Testis (tissue), 3 donors: ENCODE results near the gene TMEM161B. TPM values are rescaled to one million over a fixed set of nuclear protein-coding genes. Genes with fewer than 3 reads are reported as not detected.
"Not testable (repeated sequence)": the region's sequence is repeated elsewhere in the genome, so short reads cannot be mapped to it uniquely, and the experiment has no call there.

Source experiments
- DNase-seq: peaks from one replicate; pipeline ENCODE4 v3.0.0-alpha.2; 2019
- H3K27ac ChIP-seq, 2 donors: fragments of 200-600 bp; sonication (generic); one replicate each; pipeline ENCODE4 v1.5.1; 2019
- H3K27me3 ChIP-seq: fragments of 200-600 bp; sonication (generic); one replicate; pipeline ENCODE4 v1.5.1; 2019
- H3K36me3 ChIP-seq: fragments of 200-600 bp; sonication (generic); one replicate; pipeline ENCODE4 v1.5.1; 2017; ENCODE audit warnings: low read depth; ENCODE audit errors: missing control alignments
- H3K4me1 ChIP-seq: fragments of 200-600 bp; sonication (generic); one replicate; pipeline ENCODE4 v1.5.1; 2019
- H3K4me3 ChIP-seq, 2 donors: fragments of 200-600 bp; sonication (generic); one replicate each; pipeline ENCODE4 v1.5.1; 2017 to 2019
- H3K9me3 ChIP-seq: fragments of 200-600 bp; sonication (generic); one replicate; pipeline ENCODE4 v1.5.1; 2017
- POLR2A ChIP-seq: fragments of 450-650 bp; IDR thresholded peaks from one replicate; pipeline ENCODE4 v1.6.1; 2017; ENCODE audit warnings: antibody characterized with exemption, mild to moderate bottlenecking, moderate library complexity
- WGBS, 2 donors: methylation state at CpG; one replicate each; pipeline ENCODE4 v1.1.5; 2018; 5-methylcytosine and 5-hydroxymethylcytosine counted together
- intact Hi-C: fragments of 100-400 bp; cut with DNase I; formaldehyde crosslinking; loops from one replicate; pipeline ENCODE4 v1.15.1; 2023; ENCODE audit warnings: low total_unique reads
- polyA plus RNA-seq: library from polyadenylated mRNA; stranded (reverse); fragments of 350-450 nt; fragmentation: Illumina TruSeq; extraction: RNeasy Lipid Tissue Mini Kit (QIAGEN cat#74804); gene quantifications from one replicate; pipeline ENCODE4 v1.2.3, GENCODE V29; 2014; ENCODE audit warnings: low read depth, low replicate concordance; ENCODE audit not compliant: insufficient read depth
- total RNA-seq, 2 donors: library from RNA; depleted of rRNA; stranded (reverse); fragments of >200 nt; gene quantifications; one replicate each; pipeline ENCODE4 v1.2.3, GENCODE V29; 2016
- TF ChIP-seq, protein P1 (sequence below), 3 experiments: fragments of 450-650 bp in 2 of 3; fragments of 200-600 bp in 1 of 3; sonication (generic) in 1 of 3; IDR thresholded peaks; one replicate each; pipeline ENCODE4 v1.5.1; 2016 to 2019; ENCODE audit warnings: antibody characterized with exemption in 3 of 3, mild to moderate bottlenecking in 2 of 3, moderate library complexity in 1 of 3

The TMEM161B gene
- total and polyA plus RNA-seq, 3 donors from 2014 or later = 20.2 to 25.6 (median 23.5) TPM

DNA sequence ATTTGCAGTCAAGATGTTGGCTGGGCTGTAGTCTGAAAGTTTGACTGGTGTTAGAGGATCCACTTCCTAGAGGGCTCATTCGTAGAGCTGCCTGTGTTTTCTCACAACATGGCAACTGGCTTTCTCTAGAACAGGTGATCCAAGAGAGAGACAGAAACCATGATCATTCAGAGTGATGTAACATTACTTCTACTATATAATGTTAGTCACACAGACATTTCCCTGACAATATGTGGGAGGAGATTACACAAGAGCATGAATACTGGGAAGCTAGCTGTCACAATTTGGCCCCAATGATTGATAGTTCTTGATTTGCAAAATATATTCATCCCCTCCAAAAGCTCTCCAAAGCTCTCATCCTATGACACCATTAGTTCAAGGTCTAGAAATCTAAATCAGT, 10.9 kb upstream of the TMEM161B start:
- no peak overlapping the region for H3K4me3 ChIP-seq

DNA sequence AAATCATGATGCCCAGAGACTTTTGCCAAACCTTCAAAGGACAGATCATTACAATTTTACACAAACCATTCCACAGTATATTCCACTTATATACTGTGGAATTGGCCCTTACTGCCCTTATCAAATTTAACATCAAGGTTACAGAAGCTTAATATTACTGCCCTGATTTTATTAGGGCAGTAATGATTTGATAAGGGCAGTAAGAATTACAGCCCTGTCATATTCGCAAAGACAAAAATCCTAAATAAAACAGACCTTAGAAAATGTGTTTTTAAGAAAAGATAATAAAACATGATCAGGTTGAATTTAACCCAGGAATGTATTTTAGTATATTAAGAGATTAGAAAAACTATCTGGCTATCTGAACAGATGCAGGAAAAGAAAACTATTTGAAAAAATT, 7.7 kb upstream of the TMEM161B start:
- Histone ChIP-seq H3K27me3 (no peaks in the 10 kb centered on the region), H3K4me1 (no peaks in the 10 kb centered on the region), H3K9me3 (no peaks in the 10 kb centered on the region), H3K4me3 (no peak overlapping the region), H3K36me3 (no peaks in the 10 kb centered on the region), H3K27ac (no peak overlapping the region)
- 96 to 100% methylated on average over 1 of the region's 1 CpG for WGBS, 2 donors
- no peak for DNase-seq
- intact Hi-C loops = no loop called here
- TF ChIP-seq, protein P1, sequence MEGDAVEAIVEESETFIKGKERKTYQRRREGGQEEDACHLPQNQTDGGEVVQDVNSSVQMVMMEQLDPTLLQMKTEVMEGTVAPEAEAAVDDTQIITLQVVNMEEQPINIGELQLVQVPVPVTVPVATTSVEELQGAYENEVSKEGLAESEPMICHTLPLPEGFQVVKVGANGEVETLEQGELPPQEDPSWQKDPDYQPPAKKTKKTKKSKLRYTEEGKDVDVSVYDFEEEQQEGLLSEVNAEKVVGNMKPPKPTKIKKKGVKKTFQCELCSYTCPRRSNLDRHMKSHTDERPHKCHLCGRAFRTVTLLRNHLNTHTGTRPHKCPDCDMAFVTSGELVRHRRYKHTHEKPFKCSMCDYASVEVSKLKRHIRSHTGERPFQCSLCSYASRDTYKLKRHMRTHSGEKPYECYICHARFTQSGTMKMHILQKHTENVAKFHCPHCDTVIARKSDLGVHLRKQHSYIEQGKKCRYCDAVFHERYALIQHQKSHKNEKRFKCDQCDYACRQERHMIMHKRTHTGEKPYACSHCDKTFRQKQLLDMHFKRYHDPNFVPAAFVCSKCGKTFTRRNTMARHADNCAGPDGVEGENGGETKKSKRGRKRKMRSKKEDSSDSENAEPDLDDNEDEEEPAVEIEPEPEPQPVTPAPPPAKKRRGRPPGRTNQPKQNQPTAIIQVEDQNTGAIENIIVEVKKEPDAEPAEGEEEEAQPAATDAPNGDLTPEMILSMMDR (IDR thresholded peaks at IDR 0.05) = no peak
- no peak for TF ChIP-seq POLR2A

More for the DNA sequence above, 10.9 kb upstream of the TMEM161B start:
- no peak for DNase-seq
- Histone ChIP-seq H3K27me3 (no peaks in the 10 kb centered on the region), H3K4me1 (no peaks in the 10 kb centered on the region), H3K27ac (no peak overlapping the region), H3K9me3 (no peaks in the 10 kb centered on the region), H3K36me3 (no peaks in the 10 kb centered on the region)
- intact Hi-C loops = no loop called here
- TF ChIP-seq, protein P1 (IDR thresholded peaks at IDR 0.05) = no peak
- no peak for TF ChIP-seq POLR2A
- WGBS, 2 donors = 84 to 85% methylated on average over 1 of the region's 1 CpG

DNA sequence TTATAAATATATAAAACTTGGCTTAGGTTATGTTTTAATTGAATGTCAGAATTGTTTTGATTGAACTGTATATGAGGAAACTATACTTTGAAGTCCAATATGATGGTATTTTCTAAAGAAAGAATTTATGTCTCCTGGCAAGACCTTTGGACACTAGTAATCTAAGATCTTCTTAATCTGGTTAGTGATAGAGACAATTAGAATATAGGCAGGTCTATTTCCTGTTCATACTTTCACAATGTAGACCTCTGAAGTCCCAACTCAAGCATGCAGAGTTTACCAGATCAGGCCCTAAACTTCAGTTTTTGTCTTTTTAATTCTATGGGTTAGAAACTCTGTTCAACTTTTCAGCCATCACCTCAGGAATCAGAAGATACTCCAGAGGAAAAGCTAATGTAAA, 6.9 kb upstream of the TMEM161B start:
- Histone ChIP-seq H3K27ac (no peak overlapping the region), H3K4me3 (no peak overlapping the region), H3K9me3 (no peaks in the 10 kb centered on the region), H3K36me3 (no peaks in the 10 kb centered on the region), H3K27me3 (no peaks in the 10 kb centered on the region), H3K4me1 (no peaks in the 10 kb centered on the region)
- no peak for DNase-seq
- no peak for TF ChIP-seq POLR2A
- TF ChIP-seq, protein P1 (IDR thresholded peaks at IDR 0.05) = no peak
- intact Hi-C loops = no loop called here

- TF ChIP-seq, protein P1 (IDR thresholded peaks at IDR 0.05) = no peak
- TF ChIP-seq POLR2A = no peak
- Histone ChIP-seq H3K27me3 (no peaks in the 10 kb centered on the region), H3K27ac (peak overlapping the region; percentile 50 to 77), H3K9me3 (no peaks in the 10 kb centered on the region), H3K36me3 (no peaks in the 10 kb centered on the region), H3K4me1 (peaks cover 14% of the 10 kb centered on the region), H3K4me3 (peak overlapping the region; percentile 68 to 97)
- WGBS, 2 donors = 7 to 8% methylated on average over 16 of the region's 16 CpGs
- intact Hi-C loops = no loop called here
- peak; percentile 16 for DNase-seq
Measured at GRCh38 chr5:88269222-88269771, 652 bp upstream of the TMEM161B start.

GRCh38 chr5:88264565-88264964, 4.1 kb downstream of the TMEM161B start:
- 85 to 97% methylated on average over 2 of the region's 2 CpGs for WGBS, 2 donors
- H3K4me1 ChIP-seq, H3K9me3 ChIP-seq, DNase-seq, H3K36me3 ChIP-seq, intact Hi-C loops, H3K4me3 ChIP-seq, H3K27ac ChIP-seq, H3K27me3 ChIP-seq: not testable (repeated sequence)
